NCI-H2196 treated with DMSO at 0.1 percent for 48 hours (cell line): ENCODE results near the gene HAND2.
A peak's percentile ranks its signal among the peaks of the same experiment; 100 is the strongest.

ENCODE experiments used
- DNase-seq: peaks from one replicate; lab custom pipeline; 2025; ENCODE audit not compliant: unreplicated experiment; lab: John Stamatoyannopoulos, UW

Gene HAND2

DNA sequence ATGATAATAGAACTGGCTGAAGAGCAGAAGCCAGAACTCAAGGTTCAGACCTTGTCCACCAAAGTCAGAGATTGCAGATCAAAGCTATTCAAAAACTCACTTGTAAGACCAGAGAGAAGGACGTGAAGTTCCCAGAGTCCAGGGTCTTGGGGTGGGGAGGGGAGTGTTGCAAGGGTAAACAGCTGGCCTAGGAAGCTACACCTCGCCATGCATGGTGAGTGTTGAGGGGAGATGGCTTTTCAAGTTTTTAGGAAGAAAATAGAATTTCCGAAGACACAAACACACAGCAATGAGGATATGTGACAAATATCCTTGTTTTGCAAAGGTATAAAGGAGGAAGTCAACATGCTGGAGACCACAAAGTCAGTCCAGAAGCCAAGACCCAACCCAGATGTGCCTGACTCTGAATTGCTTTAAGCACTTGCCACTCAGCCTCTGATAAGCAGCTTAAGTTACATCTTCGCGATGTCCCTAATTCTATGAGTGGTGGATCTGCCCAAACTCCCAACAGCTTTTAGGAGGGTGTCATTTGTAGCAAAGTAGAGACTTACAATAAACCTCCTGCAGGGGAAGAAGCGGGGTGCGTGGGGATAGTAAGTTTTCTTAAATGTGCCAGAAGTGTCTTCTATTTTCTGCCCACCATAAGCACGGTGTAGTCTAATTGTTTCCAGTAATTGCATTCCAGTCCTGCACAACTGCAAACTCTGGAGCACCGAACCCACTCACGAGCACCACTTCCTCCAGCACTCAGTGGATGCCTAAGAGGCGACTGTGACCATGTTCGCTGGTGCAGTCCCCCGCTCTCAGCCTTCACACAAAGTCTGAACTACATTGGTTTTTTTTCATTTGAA lies 26.5 kb downstream of the HAND2 start:
- no peak for DNase-seq

DNA sequence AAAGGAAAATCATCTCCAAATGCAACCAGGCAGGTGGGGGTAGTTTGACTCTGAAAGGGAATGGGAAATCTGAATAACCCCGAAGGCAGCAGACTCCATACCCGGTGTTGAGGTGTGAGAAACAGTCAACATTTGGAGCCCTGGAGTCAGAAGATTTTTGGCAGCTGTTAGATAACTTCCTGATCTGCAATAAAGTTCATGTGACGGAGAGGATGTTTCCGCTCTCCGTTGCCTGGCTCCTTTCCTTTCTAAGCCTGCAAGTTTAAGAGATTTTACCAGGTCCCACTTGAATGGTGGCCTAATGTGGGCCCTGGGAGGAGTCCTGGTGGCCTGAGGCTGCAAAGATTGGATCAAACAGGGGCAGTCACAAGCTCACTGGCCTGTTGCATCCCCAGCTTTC lies 27.7 kb downstream of the HAND2 start:
- DNase-seq, result no peak

DNA sequence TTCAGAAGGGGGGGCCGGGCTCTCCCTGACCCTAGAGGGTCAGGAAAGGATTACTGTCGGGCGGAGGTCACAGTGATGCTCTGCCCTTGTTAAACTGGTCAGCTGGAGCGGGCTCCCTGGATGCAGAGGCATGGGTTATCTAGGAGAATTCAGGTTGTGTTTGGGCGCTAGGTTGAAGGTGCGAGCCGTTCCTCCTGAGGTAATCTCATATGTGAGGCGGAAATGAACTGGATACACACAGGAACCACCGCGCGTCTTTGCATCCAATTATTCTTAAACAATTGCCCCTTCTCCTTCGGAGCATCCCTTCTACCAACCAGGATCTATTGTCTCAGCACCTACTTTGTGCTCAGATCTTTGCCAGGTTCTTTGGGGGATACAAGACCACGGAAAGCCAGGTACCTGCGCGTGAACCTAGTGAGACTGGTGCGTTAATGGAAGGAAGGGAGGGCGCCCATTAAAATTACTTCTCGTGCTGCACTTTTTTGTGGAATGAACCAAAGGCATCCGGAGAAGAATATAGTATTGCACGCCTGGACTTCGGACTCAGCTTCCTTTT lies 28.4 kb downstream of the HAND2 start:
- DNase-seq, result no peak

DNA sequence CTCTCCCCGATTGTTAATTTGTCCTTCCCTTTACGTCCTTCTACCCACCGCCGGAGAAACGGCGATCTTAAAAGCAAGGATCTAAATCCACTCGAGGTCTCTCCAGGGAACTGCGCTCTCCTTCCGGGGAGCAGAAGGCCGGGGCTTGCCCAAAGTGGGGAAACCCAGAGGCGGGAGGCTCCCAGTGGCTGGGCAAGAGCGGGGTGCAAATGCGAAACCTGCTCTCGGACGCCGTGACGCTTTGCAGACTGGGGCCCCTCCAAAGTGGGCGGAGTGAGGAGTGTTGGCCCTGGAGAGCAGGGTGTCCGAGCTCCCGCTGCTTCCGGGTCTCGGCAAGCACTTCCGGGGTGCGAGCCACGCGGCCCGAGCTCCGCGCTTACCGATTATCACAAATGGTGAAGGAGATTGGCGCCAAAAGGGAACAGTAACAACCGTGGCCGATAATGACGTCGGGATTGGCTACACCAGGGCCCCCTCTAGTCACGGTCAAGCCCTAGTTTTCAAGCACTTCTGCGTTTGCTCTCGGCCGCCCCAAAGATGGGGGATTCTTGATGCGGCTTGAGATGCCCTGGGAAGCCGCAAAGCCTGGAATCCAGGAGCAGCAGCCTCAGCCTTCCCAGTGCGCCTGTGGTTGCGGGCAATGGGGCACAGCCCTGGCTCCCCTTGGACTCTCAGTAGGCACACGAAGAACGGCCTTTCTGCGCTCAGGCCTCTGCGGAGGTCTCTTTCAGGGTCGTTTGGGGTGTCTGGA lies 29.0 kb downstream of the HAND2 start:
- DNase-seq, result no peak

DNA sequence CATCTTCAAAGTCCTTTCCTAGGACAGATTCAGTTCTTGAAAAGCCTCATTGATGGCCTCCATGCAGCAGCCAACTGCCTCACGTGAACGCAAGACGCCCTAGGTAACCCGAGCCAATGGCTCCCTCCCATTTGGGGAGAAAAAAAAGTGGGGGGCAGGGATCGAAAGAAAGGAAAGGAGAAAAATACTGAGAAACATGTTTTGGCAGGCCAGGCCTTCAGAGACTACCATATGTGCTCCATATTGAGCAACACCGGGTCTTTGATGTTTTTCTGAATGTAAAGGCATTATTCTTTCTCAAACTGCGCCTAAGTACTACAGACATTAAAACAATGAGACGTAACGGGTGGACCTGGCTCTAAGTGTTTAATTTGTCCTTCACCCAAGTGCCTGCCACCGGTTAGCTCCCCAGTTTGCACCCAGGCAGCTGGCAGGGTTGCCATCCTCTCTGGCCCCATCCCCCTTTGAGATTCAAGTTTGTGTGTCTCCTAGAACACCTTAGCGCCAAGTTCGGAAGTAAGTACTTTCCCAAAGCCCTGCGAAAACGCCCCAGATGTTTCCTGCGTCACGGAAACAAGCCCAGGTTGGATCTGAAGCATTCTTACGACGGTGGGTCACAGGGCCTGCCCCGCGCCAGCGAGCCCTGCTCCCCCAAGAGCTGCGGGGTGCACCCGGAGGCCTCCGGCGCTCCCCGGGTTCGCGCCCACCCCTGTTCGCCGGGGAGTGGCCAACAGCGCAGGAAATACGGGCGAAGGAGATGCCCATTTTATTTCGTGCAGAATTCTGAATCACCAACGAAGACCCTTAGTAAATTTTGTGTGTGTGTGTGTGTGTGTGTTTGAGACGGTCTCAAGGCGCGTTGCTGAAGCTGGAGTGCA lies 30.1 kb downstream of the HAND2 start:
- no peak for DNase-seq

DNA sequence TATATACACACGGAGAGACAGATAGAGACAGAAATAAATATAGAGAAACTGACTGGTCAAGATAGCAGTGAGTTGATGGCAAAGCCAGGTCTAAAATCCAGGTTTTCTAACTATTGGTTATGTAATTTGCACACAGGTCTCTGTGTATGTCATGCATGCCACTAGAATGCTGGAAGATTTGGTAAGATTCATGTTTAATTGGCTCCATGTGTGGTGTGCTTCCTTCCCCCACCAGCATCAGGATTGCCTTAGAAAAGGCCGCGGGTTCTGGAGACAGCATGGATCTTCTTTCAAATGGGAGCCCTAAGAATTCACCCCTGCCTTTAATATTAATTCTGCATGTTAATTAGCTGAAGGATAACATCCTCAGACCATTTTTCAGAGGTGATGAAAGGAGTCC lies 31.3 kb downstream of the HAND2 start:
- no peak for DNase-seq

DNA sequence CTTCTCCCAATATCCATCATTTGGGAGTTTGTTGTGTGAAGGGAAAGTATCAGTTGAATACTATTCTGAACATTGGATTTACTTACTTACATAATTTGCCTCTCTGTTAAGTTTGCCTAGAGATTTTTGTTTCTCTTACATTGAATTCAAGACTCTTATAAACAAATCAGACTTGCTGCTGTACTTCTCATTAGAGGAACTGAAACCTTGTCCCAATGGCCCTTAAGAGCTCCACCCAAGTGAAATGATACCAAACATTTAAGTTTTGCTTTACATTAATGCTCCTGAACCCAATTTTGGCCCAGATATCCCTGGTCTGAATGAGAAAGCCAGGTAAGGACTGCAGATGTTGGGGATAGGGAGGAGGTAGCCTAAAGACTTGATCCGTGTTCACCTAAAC lies 32.0 kb downstream of the HAND2 start:
- no peak for DNase-seq

DNA sequence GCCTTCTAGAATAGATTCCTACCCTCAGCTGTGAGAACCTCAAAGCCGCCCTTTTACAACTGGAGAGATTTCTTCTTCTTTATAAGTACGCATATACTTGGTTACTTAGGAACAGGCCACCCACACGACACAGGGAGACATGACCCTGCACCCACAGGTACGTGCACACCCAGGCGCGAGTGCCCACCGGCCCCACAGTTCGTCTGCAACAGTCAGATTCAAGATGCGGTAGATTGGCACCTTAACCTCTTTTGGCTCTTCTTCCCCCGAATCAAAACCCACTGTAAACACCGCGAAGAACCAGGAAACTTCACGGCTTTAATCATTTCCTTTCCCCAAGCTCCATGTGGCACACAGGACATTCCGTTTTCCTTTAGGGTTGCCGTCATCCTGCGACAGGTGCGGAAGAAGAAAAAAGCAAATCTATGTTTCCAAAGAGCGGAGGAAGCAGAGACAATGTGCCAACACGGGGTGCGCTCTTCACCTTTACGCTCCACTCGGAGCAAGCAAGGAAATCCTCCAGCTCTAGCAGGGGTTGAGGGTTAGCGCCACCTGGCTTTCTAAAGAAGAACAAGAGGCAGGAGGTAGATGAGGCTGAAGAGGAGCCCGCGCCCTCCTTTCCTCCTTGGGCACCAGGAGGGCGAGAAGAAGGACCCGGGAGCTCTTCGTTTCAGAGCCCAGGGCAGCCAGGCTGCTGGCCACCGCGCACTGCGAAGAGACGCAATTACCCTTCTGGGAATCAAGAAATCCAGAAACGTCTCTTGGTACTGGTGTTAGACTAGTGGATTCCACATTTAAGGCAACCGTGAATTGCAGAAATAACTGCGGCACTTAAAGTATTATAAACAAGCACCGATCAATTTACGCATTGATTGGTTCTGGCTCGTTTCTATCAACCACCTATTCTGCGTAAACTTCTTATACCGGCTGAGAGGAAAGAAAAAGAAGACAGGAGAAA lies 35.7 kb downstream of the HAND2 start:
- DNase-seq, result peak; percentile 2

DNA sequence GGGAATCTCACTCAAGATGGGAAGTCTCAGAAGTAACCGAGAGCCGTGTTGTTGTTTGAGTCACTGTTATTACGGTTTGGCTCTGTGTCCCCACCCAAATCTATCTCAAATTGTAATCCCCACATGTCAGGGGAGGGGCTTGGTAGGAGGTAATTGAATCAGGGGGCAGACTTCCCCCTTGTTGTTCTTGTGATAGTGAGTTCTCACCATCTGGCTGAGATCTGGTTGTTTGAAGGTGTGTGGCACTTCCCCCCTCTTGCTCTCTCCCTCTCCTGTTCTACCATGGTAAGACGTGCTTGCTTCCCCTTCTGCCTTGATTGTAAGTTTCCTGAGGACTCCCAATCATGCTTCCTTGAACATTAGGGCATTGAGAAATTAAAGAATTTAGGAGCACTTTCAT lies 37.0 kb downstream of the HAND2 start:
- DNase-seq, result no peak

DNA sequence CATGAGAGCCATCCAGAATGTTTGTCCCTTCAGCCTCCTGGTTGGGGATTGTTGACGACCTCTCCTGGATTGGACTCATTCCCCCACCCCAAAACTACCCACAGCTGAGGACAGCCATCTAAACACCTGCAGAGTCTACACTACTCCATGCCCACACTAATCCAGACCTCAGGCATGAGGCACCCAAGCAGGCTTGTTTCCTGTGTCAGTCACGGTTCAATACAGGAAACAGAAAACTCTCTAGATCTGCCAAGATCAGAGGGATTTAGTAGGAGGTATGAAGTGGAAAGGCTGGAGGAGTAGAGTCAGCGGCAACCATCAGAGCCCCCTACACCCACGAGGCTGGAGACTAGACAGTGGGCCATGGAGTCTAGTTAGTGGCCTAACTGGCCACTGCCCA lies 37.7 kb downstream of the HAND2 start:
- no peak for DNase-seq

DNA sequence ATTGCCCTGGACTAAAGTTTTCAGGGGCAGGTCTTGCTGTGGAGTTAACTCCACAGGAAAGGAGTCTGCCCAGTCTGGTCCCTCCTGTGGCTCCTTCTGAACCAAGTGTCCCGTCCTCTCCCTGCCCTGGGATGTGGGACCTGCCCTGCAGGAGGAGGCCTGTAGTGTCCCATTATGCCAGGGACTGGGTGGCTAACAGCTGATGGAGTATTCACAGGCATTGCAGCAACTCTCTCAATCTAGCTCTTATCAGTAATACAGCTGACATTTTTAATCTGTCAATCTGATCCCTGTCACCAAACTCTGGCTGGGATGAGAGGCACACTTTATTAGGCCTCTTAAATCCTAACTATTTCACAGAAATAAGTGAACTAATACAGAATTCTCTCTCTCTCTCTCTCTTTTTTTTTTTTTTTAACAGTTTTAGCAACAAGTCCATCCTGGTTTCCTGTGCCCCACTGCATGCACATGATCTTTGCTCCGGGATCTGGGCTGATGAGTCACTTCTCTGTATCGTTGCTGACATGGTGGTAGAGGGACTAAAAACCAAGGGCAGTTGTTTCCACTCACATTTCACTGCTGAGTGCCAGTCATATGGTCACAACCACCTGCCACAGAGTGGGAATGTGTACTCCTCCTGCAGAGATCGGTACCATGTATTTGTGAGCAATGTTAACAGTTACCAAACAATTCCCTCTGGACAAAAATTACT lies 39.1 kb downstream of the HAND2 start:
- no peak for DNase-seq

DNA sequence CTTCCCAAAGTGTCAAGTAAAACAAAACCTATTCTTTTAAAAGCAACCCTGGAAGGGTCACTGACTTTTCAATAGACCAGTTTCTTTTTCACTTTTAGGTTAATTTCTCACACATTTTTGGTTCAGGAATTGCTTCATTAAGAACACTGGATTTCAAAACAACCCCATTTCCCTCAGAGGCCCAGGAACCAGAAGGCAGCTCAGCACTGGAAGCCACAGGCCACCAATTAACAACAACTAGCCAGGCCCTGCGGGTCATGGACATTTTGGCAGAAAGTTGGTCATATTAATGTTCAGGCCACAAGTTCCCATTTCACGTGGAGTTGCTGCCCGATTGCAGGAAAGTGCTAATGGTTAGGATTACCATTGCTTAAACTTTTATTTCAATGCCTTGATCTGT lies 39.8 kb downstream of the HAND2 start:
- DNase-seq, result no peak

DNA sequence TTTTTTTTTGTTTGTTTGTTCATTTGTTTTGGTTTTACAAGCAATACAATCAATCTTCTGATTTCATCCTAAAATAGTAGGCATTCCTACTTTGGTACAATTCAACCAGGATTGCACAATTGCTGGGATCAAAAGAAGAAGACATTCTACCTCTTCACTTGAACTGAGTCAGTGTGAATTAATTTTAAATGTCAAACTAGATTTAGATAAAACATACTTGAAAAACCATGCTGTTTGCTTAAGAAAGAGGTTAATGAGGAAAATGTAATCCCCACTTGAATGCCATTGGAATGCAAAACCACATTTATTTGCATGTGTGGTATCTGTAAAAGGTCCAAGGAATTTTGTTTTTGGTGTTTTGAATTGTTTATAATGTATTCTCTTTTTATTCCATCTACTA lies 40.5 kb downstream of the HAND2 start:
- DNase-seq, result no peak

DNA sequence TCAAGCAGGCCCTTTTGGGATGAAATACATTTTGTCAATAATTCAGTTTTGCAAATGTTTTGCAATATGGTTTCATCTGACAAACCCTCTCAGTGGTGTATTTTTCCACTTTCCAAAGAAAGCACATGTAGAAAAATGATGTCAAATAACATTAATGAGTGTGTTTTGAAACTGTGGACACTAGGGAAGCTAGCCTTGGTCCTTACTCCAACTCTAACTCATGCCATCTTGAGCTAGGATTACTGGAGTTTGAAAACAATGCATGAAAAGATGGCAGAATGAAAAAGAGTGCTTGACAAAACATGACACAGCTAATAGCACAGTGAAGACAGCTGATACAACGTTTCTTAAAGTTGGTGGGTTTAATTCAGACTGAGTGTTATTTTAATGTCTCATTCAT lies 41.4 kb downstream of the HAND2 start:
- DNase-seq, result no peak

DNA sequence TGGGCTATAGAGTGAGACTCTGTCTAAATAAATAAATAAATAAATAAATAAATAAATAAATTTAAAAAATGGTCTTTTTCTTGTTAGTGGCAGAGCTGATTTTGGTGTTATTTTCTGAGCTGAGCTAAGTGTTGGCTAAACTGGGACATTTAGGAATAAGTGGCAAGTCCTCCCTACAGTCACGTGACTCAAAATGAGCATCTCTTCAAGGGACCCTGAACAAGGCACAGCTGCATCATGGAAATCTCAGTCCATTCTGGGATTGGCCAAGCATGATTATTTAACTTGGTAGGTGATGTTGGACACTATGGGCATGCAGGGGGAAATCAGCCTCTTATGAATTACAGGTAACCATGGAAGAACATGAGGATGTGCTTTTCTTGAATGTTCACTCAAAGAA lies 42.0 kb downstream of the HAND2 start:
- DNase-seq, result no peak

DNA sequence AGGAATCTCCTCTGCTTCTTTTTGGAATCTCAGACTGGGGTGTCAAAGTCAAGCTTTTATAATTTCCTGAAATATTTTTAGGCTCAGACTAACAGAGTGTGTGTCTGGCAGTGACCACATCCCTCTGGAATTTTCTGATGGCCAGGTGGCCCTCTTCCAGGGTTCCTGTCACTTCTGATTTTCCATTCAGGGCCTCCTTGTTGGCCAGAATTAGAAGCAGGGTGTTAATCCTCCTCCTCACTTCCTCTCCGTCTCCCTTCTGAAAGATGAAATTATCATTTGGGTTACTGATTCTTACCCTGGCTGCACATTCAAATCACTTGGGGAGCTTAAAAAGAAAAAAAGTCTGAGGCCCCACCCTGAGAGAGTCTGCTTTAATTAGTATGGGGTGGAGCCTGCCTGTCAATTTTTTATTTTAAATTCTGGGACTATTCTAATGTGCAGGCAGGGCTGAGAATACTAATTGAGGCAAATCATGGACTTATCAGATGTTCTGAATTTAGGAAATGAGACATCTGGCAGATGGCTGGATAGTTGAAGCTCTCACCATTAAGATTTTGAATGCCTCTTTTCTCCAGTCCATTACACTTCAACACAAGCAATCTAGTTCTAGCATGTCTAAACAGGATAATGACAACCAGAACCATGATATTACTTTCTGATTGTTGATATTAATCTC lies 43.2 kb downstream of the HAND2 start:
- no peak for DNase-seq

DNA sequence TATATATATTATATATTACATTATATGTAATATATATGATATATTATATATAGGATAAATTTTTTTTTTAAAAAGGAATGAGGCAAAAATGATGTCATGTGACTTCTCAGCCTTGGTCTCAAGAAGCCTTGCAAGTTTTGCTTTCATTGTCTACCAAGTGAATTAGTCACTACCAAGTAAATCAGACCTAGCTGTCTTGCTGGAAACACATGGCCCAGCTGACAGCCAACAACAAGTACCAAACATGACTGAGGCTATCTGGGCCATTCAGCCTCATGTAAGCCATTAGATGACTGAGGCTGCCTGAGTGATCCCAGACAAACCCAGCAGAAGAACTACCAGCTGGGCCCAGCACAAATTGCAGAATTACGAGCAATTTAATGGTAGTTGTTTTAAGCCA lies 44.9 kb downstream of the HAND2 start:
- no peak for DNase-seq

DNA sequence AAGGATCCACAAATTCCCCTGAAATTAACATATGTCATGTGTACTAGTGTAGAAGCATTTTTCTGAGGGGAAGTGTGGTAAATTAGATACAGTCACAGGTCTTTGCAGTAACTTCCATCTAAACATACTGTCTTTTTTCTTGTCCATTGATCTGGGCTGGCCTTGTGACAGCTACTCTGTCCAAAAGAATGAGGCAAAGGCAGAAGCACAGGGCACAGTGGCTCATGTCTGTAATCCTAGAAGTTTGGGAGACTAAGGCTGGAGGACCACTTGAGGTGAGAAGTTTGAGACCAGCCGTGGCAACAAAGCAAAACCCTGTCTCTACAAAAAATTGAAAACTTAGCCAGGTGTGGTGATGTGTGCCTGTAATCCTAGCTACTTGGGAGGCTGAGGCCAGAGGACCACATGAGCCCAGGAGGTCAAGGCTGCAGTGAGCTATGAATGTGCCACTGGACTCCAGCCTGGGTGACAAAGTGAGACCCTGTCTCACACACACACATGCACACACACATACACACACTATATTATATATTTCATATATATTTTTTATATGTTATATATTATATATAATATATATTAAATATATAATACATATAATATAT lies 47.6 kb downstream of the HAND2 start:
- no peak for DNase-seq

DNA sequence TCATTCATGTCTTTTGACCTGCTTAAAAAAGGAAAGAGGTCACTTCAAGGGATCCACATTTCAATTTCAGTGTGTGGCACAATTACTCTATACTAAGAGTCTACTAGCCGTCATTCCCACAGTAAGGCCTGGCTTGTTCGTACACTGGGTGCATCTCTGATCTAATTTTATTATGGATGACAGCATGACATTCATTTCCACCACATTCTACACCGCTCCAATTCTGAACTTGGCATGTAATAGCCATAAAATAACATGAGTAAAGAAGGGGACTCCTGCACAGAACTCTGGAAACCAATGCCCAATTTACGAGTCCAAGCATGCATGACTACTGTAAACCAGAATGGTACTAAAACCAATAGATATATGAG lies 51.1 kb downstream of the HAND2 start:
- no peak for DNase-seq
